ENCODE data around the gene VAV2. TPM values are rescaled to one million over a fixed set of nuclear protein-coding genes. Genes with fewer than 3 reads are reported as not detected.

VAV2 gene
- total and polyA plus RNA-seq, 2 of the 4 experiments (the other 2 are of a cell fraction), result 10.8 to 13.4 TPM

- TF ChIP-seq POLR2A (IDR thresholded peaks at IDR 0.05; ENCODE audit: low read depth, low read length) (no peak), CHD1 (IDR thresholded peaks at IDR 0.05; ENCODE audit: low read depth, low read length) (no peak), USF2 (IDR thresholded peaks at IDR 0.05; ENCODE audit: low read depth, low read length) (no peak)
These were observed 42.3 kb upstream of the VAV2 start (continued) for GRCh38 chr9:134034215-134035040.

- H3K18ac ChIP-seq (ENCODE audit: low read depth, low read length), result no peak overlapping the region
- DNase-seq (no peak), ATAC-seq (ENCODE audit: low read depth) (no peak)
- peaks cover 58% of the 10 kb centered on the region for H3K36me3 ChIP-seq (ENCODE audit: control insufficient read depth, insufficient read depth, low read length)
- no peaks in the 10 kb centered on the region; the same call in 1 of the 2 replicates for H4K20me1 ChIP-seq (ENCODE audit: insufficient read depth, low read length)
- in situ Hi-C loops (cut with MboI; ENCODE audit: low sequenced_read_pairs) (no loop called here), intact Hi-C loops (cut with micrococcal nuclease) (no loop called here), dilution Hi-C loops (cut with HindIII; ENCODE audit: low sequenced_read_pairs, unreplicated experiment) (no loop called here)
- no peaks in the 10 kb centered on the region for H3K9me1 ChIP-seq (ENCODE audit: insufficient read depth, low read length)
- no peak overlapping the region for H2AK5ac ChIP-seq (ENCODE audit: low read depth, low read length)
- 93% methylated on average over 10 of the region's 26 CpGs; no CpG with 5 or more reads in 1 of the 2 experiments for WGBS, 2 experiments (ENCODE audit: extremely low coverage in 2 of 2, insufficient read length in 1 of 2)
- H3K4me2 ChIP-seq (ENCODE audit: low read depth, low read length), result no peak overlapping the region
- ChIA-PET POLR2A (ENCODE audit: unreplicated experiment) (no interaction called here), CTCF (no interaction called here)
- no peak overlapping the region for H2BK120ac ChIP-seq (ENCODE audit: low read depth, low read length)
- no peak overlapping the region for H2BK5ac ChIP-seq (ENCODE audit: low read depth, low read length, poor library complexity, severe bottlenecking)
- H3K4me1 ChIP-seq (ENCODE audit: control insufficient read depth, insufficient read depth, low read length), result no peaks in the 10 kb centered on the region
- H3K4me3 ChIP-seq (ENCODE audit: insufficient read depth, low read depth, low read length), result no peak overlapping the region
- H2BK20ac ChIP-seq (ENCODE audit: low read depth, low read length), result no peak overlapping the region
- no TSS peak for BruUV-seq (replicated peaks)
- TF ChIP-seq, protein P1, sequence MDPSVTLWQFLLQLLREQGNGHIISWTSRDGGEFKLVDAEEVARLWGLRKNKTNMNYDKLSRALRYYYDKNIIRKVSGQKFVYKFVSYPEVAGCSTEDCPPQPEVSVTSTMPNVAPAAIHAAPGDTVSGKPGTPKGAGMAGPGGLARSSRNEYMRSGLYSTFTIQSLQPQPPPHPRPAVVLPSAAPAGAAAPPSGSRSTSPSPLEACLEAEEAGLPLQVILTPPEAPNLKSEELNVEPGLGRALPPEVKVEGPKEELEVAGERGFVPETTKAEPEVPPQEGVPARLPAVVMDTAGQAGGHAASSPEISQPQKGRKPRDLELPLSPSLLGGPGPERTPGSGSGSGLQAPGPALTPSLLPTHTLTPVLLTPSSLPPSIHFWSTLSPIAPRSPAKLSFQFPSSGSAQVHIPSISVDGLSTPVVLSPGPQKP (IDR thresholded peaks at IDR 0.05; ENCODE audit: borderline replicate concordance, low read depth, low read length), result no peak
- no peaks in the 10 kb centered on the region for H3K9me3 ChIP-seq (ENCODE audit: control insufficient read depth, insufficient read depth, low read length)
- no peak overlapping the region for H3K9ac ChIP-seq (ENCODE audit: low read depth, low read length)
- H4K8ac ChIP-seq (ENCODE audit: low read depth in 2 of 2, low read length in 2 of 2), result no peak overlapping the region
- no peak overlapping the region for H3K14ac ChIP-seq (replicated peaks; ENCODE audit: low read depth, low read length)
- H3K27me3 ChIP-seq (ENCODE audit: control insufficient read depth, insufficient read depth, low read length), result no peaks in the 10 kb centered on the region
- no peak overlapping the region for H2AK9ac ChIP-seq (replicated peaks; ENCODE audit: low read depth, low read length, poor library complexity)
- no peak overlapping the region for H3K27ac ChIP-seq (ENCODE audit: insufficient read depth, low read length)
- no peak overlapping the region for H3K56ac ChIP-seq (ENCODE audit: extremely low read depth, insufficient read depth, low read length)
- H2BK15ac ChIP-seq (ENCODE audit: low read depth, low read length), result no peak overlapping the region
- H2AFZ ChIP-seq (replicated peaks; ENCODE audit: low read length, poor library complexity), result no peak overlapping the region
- H4K91ac ChIP-seq (ENCODE audit: insufficient read depth, low read depth, low read length), result no peak overlapping the region
- no peak overlapping the region for H4K5ac ChIP-seq (ENCODE audit: low read depth, low read length)
- no peak overlapping the region for H3K4ac ChIP-seq (ENCODE audit: low read depth, low read length)
- H3K23ac ChIP-seq (ENCODE audit: low read depth, low read length), result no peak overlapping the region
- no peaks in the 10 kb centered on the region; a peak in 1 of 4 replicates for H3K79me1 ChIP-seq (ENCODE audit: low read depth in 1 of 2, low read length in 2 of 2)
These were observed 41.5 kb upstream of the VAV2 start for GRCh38 chr9:134033516-134034214.
